Omental fat pad (tissue), 4 donors: ENCODE data around the gene TMEM94. TPM values are rescaled to one million over a fixed set of nuclear protein-coding genes. Genes with fewer than 3 reads are reported as not detected.
A peak's percentile ranks its signal among the peaks of the same experiment; 100 is the strongest.

Source experiments
- ATAC-seq: fragments of 150-250 bp; one replicate; pipeline ENCODE4 v1.9.1; 2016; ENCODE audit warnings: mild to moderate bottlenecking, moderate library complexity; ENCODE audit not compliant: low FRiP score
- DNase-seq: peaks from one replicate; pipeline ENCODE4 v3.0.0-alpha.2; 2019; ENCODE audit warnings: low spot score
- CTCF ChIP-seq, 3 donors: fragments of 450-650 bp; IDR thresholded peaks; one replicate each; pipeline ENCODE4 v1.5.1; 2016 to 2017; ENCODE audit warnings: antibody characterized with exemption in 3 of 3, mild to moderate bottlenecking in 3 of 3, moderate library complexity in 2 of 3
- total RNA-seq, 4 donors: library from RNA; depleted of rRNA; stranded (reverse); fragments of >200 nt; gene quantifications; one replicate each; pipeline ENCODE4 v1.1.0, GENCODE V29; 2016

Gene TMEM94
- 10 to 100 TPM; 27.9 to 66.0 (median 46.1) TPM for total RNA-seq

GRCh38 chr17:75456417-75457046 lies at the start of gene TMEM94:
Gene TMEM94, plus strand, starts transcription at chr17:75456635. Its CDS starts 15,271 bp downstream, at chr17:75471906.
- TF ChIP-seq CTCF (IDR thresholded peaks at IDR 0.05), result no peak
- DNase-seq, result peak; percentile 81
- peak; percentile 98 for ATAC-seq

- ATAC-seq (no peak), DNase-seq (no peak)
- no peak for TF ChIP-seq CTCF (IDR thresholded peaks at IDR 0.05)
These were observed 48.6 kb upstream of the TMEM94 start for GRCh38 chr17:75407655-75408352.

GRCh38 chr17:75410141-75410540 lies 46.3 kb upstream of the TMEM94 start:
- DNase-seq, result no peak
- ATAC-seq, result no peak
- TF ChIP-seq CTCF (IDR thresholded peaks at IDR 0.05), result no peak

- no peak for ATAC-seq
- no peak for DNase-seq
- TF ChIP-seq CTCF (IDR thresholded peaks at IDR 0.05), result no peak
These were observed 44.9 kb upstream of the TMEM94 start for GRCh38 chr17:75411328-75412067.

- ATAC-seq, result no peak
- DNase-seq, result peak; percentile 64
- TF ChIP-seq CTCF (IDR thresholded peaks at IDR 0.05), result peak in 1 of 3 donors; percentile 43
These were observed 43.7 kb upstream of the TMEM94 start for GRCh38 chr17:75412455-75413317.

GRCh38 chr17:75414488-75414887 lies 41.9 kb upstream of the TMEM94 start:
- ATAC-seq, result no peak
- no peak for DNase-seq
- no peak for TF ChIP-seq CTCF (IDR thresholded peaks at IDR 0.05)
